Endothelial cell of umbilical vein (primary cell): ENCODE measurements around the gene SLC26A3. TPM values are rescaled to one million over a fixed set of nuclear protein-coding genes. Genes with fewer than 3 reads are reported as not detected.

ENCODE experiments used
- BruUV-seq: library from RNA; stranded (reverse); fragments of 400-500 nt; replicated peaks from 2 replicates; lab custom pipeline; 2021; lab: Mats Ljungman, UMichigan
- CTCF ChIA-PET: fragments of 300-600, 350-600 bp; sonication (Branson Sonifier 250); formaldehyde crosslinking; loops from one replicate; lab custom pipeline; 2021; ENCODE audit warnings: antibody characterized with exemption, inconsistent platforms; lab: Charles Lee
- POLR2A ChIA-PET: fragments of 300-600, 350-600 bp; sonication (Branson Sonifier 250); formaldehyde crosslinking; loops from one replicate; lab custom pipeline; 2021; ENCODE audit warnings: antibody characterized with exemption, inconsistent platforms; lab: Charles Lee
- DNase-seq: peaks from one replicate; pipeline ENCODE4 v3.0.0-alpha.2; 2011; ENCODE audit warnings: low read depth, low spot score
- FAIRE-seq: peaks from 2 replicates; lab custom pipeline; 2011; peaks lifted over from hg19 to GRCh38; lab: Jason Lieb, UNC
- H2AFZ ChIP-seq: 2 replicates; pipeline ENCODE4 v1.6.0; 2012; ENCODE audit warnings: low read depth, low read length, control low read depth, inconsistent platforms
- H3K27ac ChIP-seq: 2 replicates; pipeline ENCODE4 v1.5.1; 2011; ENCODE audit warnings: low read depth, mild to moderate bottlenecking, control low read depth, low read length, moderate library complexity; ENCODE audit not compliant: insufficient read depth
- H3K27me3 ChIP-seq, 2 experiments: 2 replicates each; pipeline versions ENCODE4 v1.6.0 to v1.6.1; 2011; ENCODE audit warnings: low read length in 2 of 2, mixed read lengths in 1 of 2; ENCODE audit not compliant: control insufficient read depth in 2 of 2, insufficient read depth in 2 of 2
- H3K36me3 ChIP-seq, 2 experiments: 2 replicates in 1 of 2; 3 replicates in 1 of 2; pipeline ENCODE4 v1.5.1; 2011; ENCODE audit warnings: low read length in 2 of 2, mild to moderate bottlenecking in 1 of 2, moderate library complexity in 1 of 2; ENCODE audit not compliant: control insufficient read depth in 2 of 2, insufficient read depth in 2 of 2; ENCODE audit errors: extremely low read depth in 1 of 2
- H3K4me1 ChIP-seq: 3 replicates; pipeline ENCODE4 v1.5.1; 2011; ENCODE audit warnings: mild to moderate bottlenecking, low read length; ENCODE audit not compliant: control insufficient read depth, insufficient read depth; ENCODE audit errors: extremely low read depth
- H3K4me2 ChIP-seq: 2 replicates; pipeline ENCODE4 v1.6.1; 2011; ENCODE audit warnings: low read length, control low read depth, mixed read lengths; ENCODE audit not compliant: insufficient read depth
- H3K4me3 ChIP-seq, 3 experiments: fragments of 200-600 bp in 1 of 3; sonication (generic), shearing (Covaris generic) in 1 of 3; replicated peaks in 1 of 3; 2 replicates each; pipeline ENCODE4 v1.5.1; 2011 to 2016; ENCODE audit warnings: control low read depth in 3 of 3, low read length in 3 of 3, mild to moderate bottlenecking in 2 of 3, inconsistent platforms in 1 of 3, low read depth in 1 of 3, moderate library complexity in 1 of 3; ENCODE audit not compliant: insufficient read depth in 1 of 3
- H3K79me2 ChIP-seq: 2 replicates; pipeline ENCODE4 v1.6.0; 2012; ENCODE audit warnings: low read length, inconsistent platforms; ENCODE audit not compliant: control insufficient read depth, insufficient read depth
- H3K9ac ChIP-seq: replicated peaks from 2 replicates; pipeline ENCODE3; 2011; ENCODE audit warnings: low read length, control low read depth; ENCODE audit not compliant: insufficient read depth; ENCODE audit errors: extremely low read depth
- H3K9me1 ChIP-seq: replicated peaks from 3 replicates; pipeline ENCODE4 v1.6.0; 2011; ENCODE audit warnings: mild to moderate bottlenecking, low read length; ENCODE audit not compliant: control insufficient read depth, insufficient read depth; ENCODE audit errors: extremely low read depth
- H3K9me3 ChIP-seq: replicated peaks from 2 replicates; pipeline ENCODE4 v1.5.1; 2012; ENCODE audit warnings: low read length, inconsistent platforms; ENCODE audit not compliant: control insufficient read depth, insufficient read depth
- H4K20me1 ChIP-seq: replicated peaks from 2 replicates; pipeline ENCODE3; 2011; ENCODE audit warnings: mild to moderate bottlenecking, low read length; ENCODE audit not compliant: control insufficient read depth, insufficient read depth; ENCODE audit errors: extremely low read depth
- EZH2 ChIP-seq: IDR thresholded peaks from 2 replicates; pipeline ENCODE4 v1.6.1; 2012; ENCODE audit warnings: borderline replicate concordance, low read depth, mild to moderate bottlenecking, moderate library complexity, low read length, inconsistent platforms; ENCODE audit not compliant: severe bottlenecking
- FOS ChIP-seq: IDR thresholded peaks from 2 replicates; pipeline ENCODE4 v1.6.1; 2011; ENCODE audit warnings: mild to moderate bottlenecking, low read length, moderate library complexity, borderline replicate concordance; ENCODE audit not compliant: insufficient read depth
- GATA2 ChIP-seq: IDR thresholded peaks from 2 replicates; pipeline ENCODE4 v1.7.0; 2011; ENCODE audit warnings: low read depth, mild to moderate bottlenecking, moderate library complexity, mixed read lengths, low read length; ENCODE audit not compliant: insufficient read length, insufficient read depth
- JUN ChIP-seq: IDR thresholded peaks from 2 replicates; pipeline ENCODE4 v1.6.1; 2011; ENCODE audit warnings: borderline replicate concordance, low read depth; ENCODE audit not compliant: insufficient read length, insufficient read depth
- MYC ChIP-seq: IDR thresholded peaks from one replicate; pipeline ENCODE4 v1.6.1; 2011; ENCODE audit warnings: mild to moderate bottlenecking, low read depth, low read length
- POLR2A ChIP-seq: IDR thresholded peaks from 2 replicates; pipeline ENCODE4 v1.6.1; 2012; ENCODE audit warnings: low read depth, mild to moderate bottlenecking, control low read depth, low read length
- POLR2AphosphoS5 ChIP-seq: IDR thresholded peaks from 2 replicates; pipeline ENCODE4 v1.6.1; 2012; ENCODE audit warnings: low read depth, mild to moderate bottlenecking, control low read depth, low read length, moderate library complexity; ENCODE audit not compliant: insufficient read depth
- dilution Hi-C: fragments of 300-500 bp; cut with MboI; formaldehyde crosslinking; loops from one replicate; pipeline ENCODE4 v1.15.0; 2019; ENCODE audit warnings: low sequenced_read_pairs; ENCODE audit not compliant: extremely low pct_ligation_motif_present
- intact Hi-C: fragments of 100-400 bp; cut with micrococcal nuclease; formaldehyde crosslinking; loops from one replicate; pipeline ENCODE4 v1.10.0; 2022
- polyA plus RNA-seq, 4 experiments: library from polyadenylated mRNA; depleted of rRNA in 3 of 4; stranded (reverse) in 3 of 4; unstranded in 1 of 4; fragments of >200 nt; gene quantifications; 2 replicates each; pipeline versions ENCODE4 v1.2.1 to v1.2.3, GENCODE V29; 2011 to 2012; ENCODE audit warnings: missing spikeins in 1 of 4
- total RNA-seq: library from RNA; stranded (reverse); gene quantifications from 2 replicates; pipeline ENCODE4 v1.2.3, GENCODE V29; 2021
- TF ChIP-seq, protein P1 (sequence below), 2 donors: IDR thresholded peaks; 1 replicate in 1 of 2; 2 replicates in 1 of 2; pipeline ENCODE4 v1.5.1; 2011; ENCODE audit warnings: low read length in 2 of 2, mild to moderate bottlenecking in 2 of 2, moderate library complexity in 2 of 2, control low read depth in 1 of 2, inconsistent platforms in 1 of 2, low read depth in 1 of 2; ENCODE audit not compliant: insufficient read depth in 1 of 2; ENCODE audit errors: extremely low read depth in 1 of 2
- TF ChIP-seq, protein P2 (sequence below): IDR thresholded peaks from 2 replicates; pipeline ENCODE4 v1.6.1; 2011; ENCODE audit not compliant: insufficient read depth, insufficient read length

Gene SLC26A3
- total and polyA plus RNA-seq, 2 donors (not counting 3 experiments of a cell fraction or from before 2014, with no cell fraction given) = not detected

DNA sequence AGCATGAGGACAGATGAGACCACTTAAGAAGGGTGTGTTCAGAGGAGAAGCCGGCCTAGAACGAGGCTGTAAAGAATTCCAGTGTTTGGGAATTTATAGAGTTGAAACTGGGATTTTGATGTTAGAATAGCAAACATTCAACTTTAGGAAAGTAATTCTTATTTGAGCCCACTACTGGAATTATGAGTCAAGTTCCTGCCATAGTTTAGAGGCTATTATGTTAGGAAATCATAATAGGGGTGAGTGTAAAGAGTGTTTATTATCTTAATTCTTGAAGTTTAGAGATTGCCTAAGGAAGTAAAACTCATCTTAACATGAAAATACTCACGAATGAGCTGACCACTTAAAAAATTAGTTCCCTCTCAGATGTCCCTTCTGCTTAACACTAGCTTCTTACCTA lies 57.0 kb downstream of the SLC26A3 start:
- Histone ChIP-seq H4K20me1 (no peaks in the 10 kb centered on the region), H3K9me1 (no peaks in the 10 kb centered on the region), H3K4me1 (peaks cover 38% of the 10 kb centered on the region), H3K9me3 (no peaks in the 10 kb centered on the region), H3K36me3 (peaks cover 0 to 7% of the 10 kb centered on the region in 2 experiments), H3K4me3 (peak overlapping the region in 2 of 3 experiments; percentile 11 to 94), H3K9ac (peak overlapping the region; percentile 94), H2AFZ (no peak overlapping the region), H3K27ac (peak overlapping the region; percentile 46), H3K79me2 (peaks cover 61% of the 10 kb centered on the region), H3K4me2 (peak overlapping the region; percentile 98), H3K27me3 (no peaks in the 10 kb centered on the region)
- peak; percentile 71 for DNase-seq
- BruUV-seq = no TSS peak
- FAIRE-seq = peak; percentile 83
- dilution Hi-C loops (no loop called here), intact Hi-C loops (loop anchor here (10.0 kb wide), 1 partner anchor 249 kb away; no protein-coding TSS in a partner anchor)
- ChIA-PET POLR2A (no interaction called here), CTCF (interaction anchor here (0.6 to 7.7 kb wide), 6 partner anchors 10 to 526 kb away, joined by 3 to 201 read pairs (median 4); no protein-coding TSS in a partner anchor)
- TF ChIP-seq FOS (peak; percentile 44), MYC (no peak)

DNA sequence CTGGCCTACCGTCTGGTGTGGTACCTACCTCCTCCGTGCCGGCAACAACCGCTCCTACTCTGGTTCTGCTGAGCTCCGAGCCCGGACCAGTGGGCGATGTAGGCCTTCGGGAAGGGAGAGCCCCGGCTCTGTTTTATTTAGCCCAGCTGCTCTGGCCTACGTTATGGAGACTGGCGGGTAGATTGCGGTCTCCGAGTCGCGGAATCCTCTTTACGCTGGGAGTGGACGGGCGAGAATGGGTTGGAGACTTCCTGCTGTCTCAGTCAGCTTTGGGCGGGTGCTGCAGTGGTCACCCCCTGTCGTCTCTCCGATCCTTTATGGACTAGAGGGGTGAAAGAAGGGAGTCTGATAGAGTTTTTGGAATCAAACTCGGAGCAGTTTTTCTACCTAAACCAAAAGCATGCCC lies 58.7 kb downstream of the SLC26A3 start:
- POLR2A ChIA-PET = no interaction called here

More for the DNA sequence above, 58.7 kb downstream of the SLC26A3 start:
- peak overlapping the region; percentile 96 for H3K27ac ChIP-seq
- H3K4me2 ChIP-seq = peak overlapping the region; percentile 98
- no peaks in the 10 kb centered on the region for H4K20me1 ChIP-seq
- DNase-seq = no peak
- H3K9me3 ChIP-seq = no peaks in the 10 kb centered on the region
- H3K4me1 ChIP-seq = peaks cover 38% of the 10 kb centered on the region
- no peak for TF ChIP-seq POLR2AphosphoS5
- TF ChIP-seq, protein P1, sequence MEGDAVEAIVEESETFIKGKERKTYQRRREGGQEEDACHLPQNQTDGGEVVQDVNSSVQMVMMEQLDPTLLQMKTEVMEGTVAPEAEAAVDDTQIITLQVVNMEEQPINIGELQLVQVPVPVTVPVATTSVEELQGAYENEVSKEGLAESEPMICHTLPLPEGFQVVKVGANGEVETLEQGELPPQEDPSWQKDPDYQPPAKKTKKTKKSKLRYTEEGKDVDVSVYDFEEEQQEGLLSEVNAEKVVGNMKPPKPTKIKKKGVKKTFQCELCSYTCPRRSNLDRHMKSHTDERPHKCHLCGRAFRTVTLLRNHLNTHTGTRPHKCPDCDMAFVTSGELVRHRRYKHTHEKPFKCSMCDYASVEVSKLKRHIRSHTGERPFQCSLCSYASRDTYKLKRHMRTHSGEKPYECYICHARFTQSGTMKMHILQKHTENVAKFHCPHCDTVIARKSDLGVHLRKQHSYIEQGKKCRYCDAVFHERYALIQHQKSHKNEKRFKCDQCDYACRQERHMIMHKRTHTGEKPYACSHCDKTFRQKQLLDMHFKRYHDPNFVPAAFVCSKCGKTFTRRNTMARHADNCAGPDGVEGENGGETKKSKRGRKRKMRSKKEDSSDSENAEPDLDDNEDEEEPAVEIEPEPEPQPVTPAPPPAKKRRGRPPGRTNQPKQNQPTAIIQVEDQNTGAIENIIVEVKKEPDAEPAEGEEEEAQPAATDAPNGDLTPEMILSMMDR (IDR thresholded peaks at IDR 0.05; ENCODE audit: extremely low read depth in 1 of 2, insufficient read depth in 1 of 2, low read depth in 1 of 2, low read length in 2 of 2) = no peak
- TF ChIP-seq JUN = no peak
- no peak for TF ChIP-seq GATA2
- no peak for TF ChIP-seq FOS
- no peak for TF ChIP-seq MYC
- no peak for TF ChIP-seq POLR2A
- TF ChIP-seq EZH2 = no peak
- TF ChIP-seq, protein P2, sequence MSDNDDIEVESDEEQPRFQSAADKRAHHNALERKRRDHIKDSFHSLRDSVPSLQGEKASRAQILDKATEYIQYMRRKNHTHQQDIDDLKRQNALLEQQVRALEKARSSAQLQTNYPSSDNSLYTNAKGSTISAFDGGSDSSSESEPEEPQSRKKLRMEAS = no peak
- no peak for FAIRE-seq
- TSS peak; percentile 59 for BruUV-seq
- H3K79me2 ChIP-seq = peaks cover 52% of the 10 kb centered on the region
- peak overlapping the region; percentile 94 for H3K9ac ChIP-seq
- no peaks in the 10 kb centered on the region for H3K9me1 ChIP-seq
- CTCF ChIA-PET = interaction anchor here (1.2 to 7.7 kb wide), 7 partner anchors 36 to 165 kb away, joined by 3 to 201 read pairs (median 3); partner anchors contain the start of gene DLD
- H3K4me3 ChIP-seq = peak overlapping the region; percentile 45 to 94 (median 79)
- dilution Hi-C loops (no loop called here), intact Hi-C loops (loop anchor here (1.0 to 10.0 kb wide), 3 partner anchors 250 to 403 kb away; no protein-coding TSS in a partner anchor)
- H2AFZ ChIP-seq = no peak overlapping the region
- no peaks in the 10 kb centered on the region for H3K27me3 ChIP-seq
- H3K36me3 ChIP-seq = peaks cover 0 to 5% of the 10 kb centered on the region in 2 experiments
